Renal cortex interstitium (tissue), 11 donors: Measurements from ENCODE around the gene DTX1. TPM values are rescaled to one million over a fixed set of nuclear protein-coding genes. Genes with fewer than 3 reads are reported as not detected.

Experiments
- DNase-seq, 11 donors: peaks; one replicate each; pipeline ENCODE4 v3.0.0-alpha.2; 2013; ENCODE audit warnings: low read depth in 9 of 11, low spot score in 4 of 11; ENCODE audit errors: extremely low read depth in 1 of 11
- polyA plus RNA-seq, 3 donors: library from polyadenylated mRNA; unstranded; fragments of 120-200 nt; gene quantifications; one replicate each; pipeline ENCODE4 v1.2.1, GENCODE V29; 2013; ENCODE audit not compliant: insufficient read length in 3 of 3

The DTX1 gene
- polyA plus RNA-seq, 3 donors = 11.5 to 15.2 (median 13.1) TPM

GRCh38 chr12:113049976-113050742 is 6.4 kb upstream of the DTX1 start:
- DNase-seq = peak in 5 of 11 donors; percentile 52 to 77 (median 66)

- no peak for DNase-seq
These were observed 5.7 kb upstream of the DTX1 start for GRCh38 chr12:113050795-113051194.

GRCh38 chr12:113051759-113052158 is 4.8 kb upstream of the DTX1 start:
- DNase-seq = no peak

GRCh38 chr12:113052326-113052725 is 4.2 kb upstream of the DTX1 start:
- no peak for DNase-seq

- DNase-seq = no peak
These were observed 1.5 kb upstream of the DTX1 start for GRCh38 chr12:113054948-113055486.

GRCh38 chr12:113055594-113056380 is 743 bp upstream of the DTX1 start:
- no peak for DNase-seq

- no peak for DNase-seq
These were observed 224 bp upstream of the DTX1 start for GRCh38 chr12:113056381-113056630.

GRCh38 chr12:113057565-113058485 is 1.3 kb downstream of the DTX1 start:
- DNase-seq = no peak

- no peak for DNase-seq
These were observed 2.0 kb downstream of the DTX1 start for GRCh38 chr12:113058553-113058952.

- DNase-seq = no peak
These were observed 2.6 kb downstream of the DTX1 start for GRCh38 chr12:113059071-113059595.

- DNase-seq = no peak
These were observed 3.9 kb downstream of the DTX1 start for GRCh38 chr12:113060336-113060960.

GRCh38 chr12:113061061-113061694 is 4.6 kb downstream of the DTX1 start:
- DNase-seq = no peak

GRCh38 chr12:113062502-113063395 is 6.2 kb downstream of the DTX1 start:
- no peak for DNase-seq

- DNase-seq = no peak
These were observed 7.1 kb downstream of the DTX1 start for GRCh38 chr12:113063396-113064350.

- no peak for DNase-seq
These were observed 8.0 kb downstream of the DTX1 start for GRCh38 chr12:113064395-113065125.
